B cell (primary cell): ENCODE results near the gene ARHGAP22. TPM values are rescaled to one million over a fixed set of nuclear protein-coding genes. Genes with fewer than 3 reads are reported as not detected.

ENCODE experiments used
- ATAC-seq: fragments of 200-7000 bp; cut with Tn5 transposase; one replicate; pipeline ENCODE4 v1.10.0; 2021; ENCODE audit warnings: low read depth, mild to moderate bottlenecking, moderate number of reproducible peaks, moderate library complexity
- CTCF ChIA-PET: fragments of 350-600 bp; sonication (Branson Sonifier 250); formaldehyde crosslinking; loops from one replicate; lab custom pipeline; 2021; ENCODE audit warnings: antibody characterized with exemption, inconsistent platforms; lab: Charles Lee
- POLR2A ChIA-PET: fragments of 350-600 bp; sonication (Branson Sonifier 250); formaldehyde crosslinking; loops from one replicate; lab custom pipeline; 2021; ENCODE audit warnings: antibody characterized with exemption; lab: Charles Lee
- DNase-seq: peaks from one replicate; pipeline ENCODE4 v3.0.0; 2013
- H2AFZ ChIP-seq: 2 replicates; pipeline ENCODE4 v1.6.1; 2012; ENCODE audit warnings: mild to moderate bottlenecking, low read depth, low read length; ENCODE audit not compliant: insufficient read depth, poor library complexity, severe bottlenecking
- H3K27ac ChIP-seq, 2 donors: 1 replicate in 1 of 2; 2 replicates in 1 of 2; pipeline ENCODE4 v1.5.1; 2012 to 2013; ENCODE audit warnings: low read length in 2 of 2, mild to moderate bottlenecking in 2 of 2, moderate library complexity in 1 of 2
- H3K27me3 ChIP-seq, 4 experiments: fragments of 200-600 bp in 1 of 4; sonication (generic) in 1 of 4; replicated peaks in 1 of 4; 1 replicate in 2 of 4; 2 replicates in 2 of 4; pipeline versions ENCODE4 v1.6.1 to v1.7.0; 2013 to 2016; ENCODE audit warnings: low read length in 3 of 4, mild to moderate bottlenecking in 2 of 4, mixed read lengths in 1 of 4, moderate library complexity in 1 of 4; ENCODE audit not compliant: insufficient read depth in 4 of 4, control insufficient read depth in 3 of 4; ENCODE audit errors: control extremely low read depth in 1 of 4
- H3K36me3 ChIP-seq, 2 experiments: replicated peaks in 1 of 2; 1 replicate in 1 of 2; 2 replicates in 1 of 2; pipeline versions ENCODE4 v1.6.1 to v1.7.1; 2013; ENCODE audit warnings: low read length in 1 of 2; ENCODE audit not compliant: insufficient read depth in 2 of 2, control insufficient read depth in 1 of 2; ENCODE audit errors: control extremely low read depth in 1 of 2, extremely low read depth in 1 of 2
- H3K4me1 ChIP-seq, 2 donors: fragments of 200-600 bp in 1 of 2; sonication (generic) in 1 of 2; 1 replicate in 1 of 2; 2 replicates in 1 of 2; pipeline versions ENCODE4 v1.5.1 to v1.6.1; 2013 to 2017; ENCODE audit warnings: low read length in 2 of 2; ENCODE audit not compliant: control insufficient read depth in 2 of 2, insufficient read depth in 2 of 2
- H3K4me2 ChIP-seq: replicated peaks from 2 replicates; pipeline ENCODE3; 2012; ENCODE audit warnings: mild to moderate bottlenecking, low read depth, low read length; ENCODE audit not compliant: poor library complexity, severe bottlenecking
- H3K4me3 ChIP-seq, 5 experiments: fragments of 200-600 bp in 1 of 5; sonication (generic) in 1 of 5; 1 replicate in 3 of 5; 2 replicates in 2 of 5; pipeline versions ENCODE4 v1.5.1 to v1.7.0; 2011 to 2016; ENCODE audit warnings: low read length in 4 of 5, mild to moderate bottlenecking in 4 of 5, low read depth in 2 of 5, control low read depth in 1 of 5, moderate library complexity in 1 of 5; ENCODE audit not compliant: insufficient read depth in 1 of 5; ENCODE audit errors: control extremely low read depth in 1 of 5, extremely low read depth in 1 of 5
- H3K79me2 ChIP-seq: fragments of 200-600 bp; sonication (generic); one replicate; pipeline ENCODE4 v1.6.0; 2016; ENCODE audit warnings: low read length; ENCODE audit not compliant: control insufficient read depth, insufficient read depth
- H3K9ac ChIP-seq: fragments of 200-600 bp; sonication (generic); 2 replicates; pipeline ENCODE4 v1.6.1; 2017; ENCODE audit warnings: mild to moderate bottlenecking, low read length, moderate library complexity
- H3K9me3 ChIP-seq, 3 donors: one replicate each; pipeline versions ENCODE4 v1.6.1 to v1.7.1; 2013; ENCODE audit warnings: low read length in 2 of 3; ENCODE audit not compliant: control insufficient read depth in 2 of 3, insufficient read depth in 1 of 3; ENCODE audit errors: control extremely low read depth in 1 of 3
- H4K20me1 ChIP-seq: 2 replicates; pipeline ENCODE4 v1.6.0; 2012; ENCODE audit warnings: mild to moderate bottlenecking, low read length; ENCODE audit not compliant: insufficient read depth, control insufficient read depth, poor library complexity, severe bottlenecking
- H3K27ac Mint-ChIP-seq: one replicate; pipeline ENCODE4 v1.8.0; 2021; ENCODE audit warnings: mixed read lengths
- H3K27me3 Mint-ChIP-seq: one replicate; pipeline ENCODE4 v1.8.0; 2021; ENCODE audit warnings: mixed read lengths
- H3K4me1 Mint-ChIP-seq: one replicate; pipeline ENCODE4 v1.8.0; 2021; ENCODE audit warnings: mixed read lengths
- H3K4me3 Mint-ChIP-seq: one replicate; pipeline ENCODE4 v1.8.0; 2021; ENCODE audit warnings: mixed read lengths
- H3K9me3 Mint-ChIP-seq: one replicate; pipeline ENCODE4 v1.8.0; 2022; ENCODE audit warnings: mixed read lengths; ENCODE audit not compliant: insufficient read depth
- EZH2 ChIP-seq: IDR thresholded peaks from 2 replicates; pipeline ENCODE4 v1.6.1; 2012; ENCODE audit warnings: borderline replicate concordance, low read depth, mild to moderate bottlenecking, moderate library complexity, low read length; ENCODE audit not compliant: insufficient read depth, poor library complexity, severe bottlenecking
- WGBS: methylation state at CpG from one replicate; pipeline ENCODE4 v1.1.5; 2013; ENCODE audit warnings: missing lambda C conversion rate; ENCODE audit not compliant: insufficient coverage; 5-methylcytosine and 5-hydroxymethylcytosine counted together
- intact Hi-C: fragments of 100-400 bp; cut with micrococcal nuclease; formaldehyde crosslinking; loops from one replicate; pipeline ENCODE4 v1.10.0; 2022
- polyA plus RNA-seq: library from polyadenylated mRNA; depleted of rRNA; stranded (reverse); fragments of >200 nt; gene quantifications from 2 replicates; pipeline ENCODE4 v1.2.3, GENCODE V29; 2012
- total RNA-seq, 2 donors: library from RNA; stranded (reverse); fragments of 120-200 nt in 1 of 2; gene quantifications; 1 replicate in 1 of 2; 2 replicates in 1 of 2; pipeline versions ENCODE4 v1.2.3 to v1.2.4, GENCODE V29; 2013 to 2022
- TF ChIP-seq, protein P1 (sequence below): fragments of 200-600 bp; IDR thresholded peaks from one replicate; pipeline ENCODE4 v1.8.0; 2022; ENCODE audit warnings: antibody characterized with exemption, mild to moderate bottlenecking

Gene ARHGAP22
- total and polyA plus RNA-seq, 2 donors (not counting 1 experiment from before 2014, with no cell fraction given), result 1.9 to 2.0 TPM

DNA sequence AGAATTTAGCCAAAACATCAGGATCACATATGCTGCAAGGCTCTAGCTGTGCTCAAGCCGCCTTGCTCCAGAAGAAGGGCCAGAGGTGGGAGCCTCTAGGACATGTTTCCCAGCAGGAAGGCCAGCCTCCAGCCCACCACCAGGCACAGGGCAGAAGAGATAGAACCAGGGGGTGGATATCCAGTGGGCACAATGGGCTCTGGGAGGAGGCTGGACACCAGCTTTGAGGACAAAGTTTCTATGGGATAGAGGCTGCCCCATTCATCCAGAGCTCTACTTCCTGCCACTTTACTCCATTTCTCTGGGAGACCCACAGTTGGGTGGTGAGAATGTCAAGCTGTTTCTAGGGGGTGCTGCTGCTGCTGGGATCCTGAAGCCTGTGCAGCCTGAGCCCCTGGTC is 77.1 kb downstream of the ARHGAP22 start:
- ATAC-seq (no peak), DNase-seq (no peak)
- no peak overlapping the region for H3K9ac ChIP-seq
- no peaks in the 10 kb centered on the region for H3K9me3 Mint-ChIP-seq
- H3K9me3 ChIP-seq, result peaks cover 0 to 16% (median 4%) of the 10 kb centered on the region in 3 donors
- no peak overlapping the region for H3K4me2 ChIP-seq
- H4K20me1 ChIP-seq, result no peaks in the 10 kb centered on the region
- no peaks in the 10 kb centered on the region for H3K79me2 ChIP-seq
- POLR2A ChIA-PET, result no interaction called here
- TF ChIP-seq, protein P1, sequence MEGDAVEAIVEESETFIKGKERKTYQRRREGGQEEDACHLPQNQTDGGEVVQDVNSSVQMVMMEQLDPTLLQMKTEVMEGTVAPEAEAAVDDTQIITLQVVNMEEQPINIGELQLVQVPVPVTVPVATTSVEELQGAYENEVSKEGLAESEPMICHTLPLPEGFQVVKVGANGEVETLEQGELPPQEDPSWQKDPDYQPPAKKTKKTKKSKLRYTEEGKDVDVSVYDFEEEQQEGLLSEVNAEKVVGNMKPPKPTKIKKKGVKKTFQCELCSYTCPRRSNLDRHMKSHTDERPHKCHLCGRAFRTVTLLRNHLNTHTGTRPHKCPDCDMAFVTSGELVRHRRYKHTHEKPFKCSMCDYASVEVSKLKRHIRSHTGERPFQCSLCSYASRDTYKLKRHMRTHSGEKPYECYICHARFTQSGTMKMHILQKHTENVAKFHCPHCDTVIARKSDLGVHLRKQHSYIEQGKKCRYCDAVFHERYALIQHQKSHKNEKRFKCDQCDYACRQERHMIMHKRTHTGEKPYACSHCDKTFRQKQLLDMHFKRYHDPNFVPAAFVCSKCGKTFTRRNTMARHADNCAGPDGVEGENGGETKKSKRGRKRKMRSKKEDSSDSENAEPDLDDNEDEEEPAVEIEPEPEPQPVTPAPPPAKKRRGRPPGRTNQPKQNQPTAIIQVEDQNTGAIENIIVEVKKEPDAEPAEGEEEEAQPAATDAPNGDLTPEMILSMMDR, result no peak
- no peak for TF ChIP-seq EZH2
- no peak overlapping the region for H3K27ac ChIP-seq
- no CpG with 5 or more reads among the region's 1 CpG for WGBS
- intact Hi-C loops, result no loop called here
- H3K4me3 Mint-ChIP-seq, result no peak overlapping the region
- peaks cover 5 to 10% of the 10 kb centered on the region in 2 donors for H3K4me1 ChIP-seq
- H3K4me3 ChIP-seq, result no peak overlapping the region
- no peaks in the 10 kb centered on the region for H3K36me3 ChIP-seq
- H3K4me1 Mint-ChIP-seq, result peaks cover 8% of the 10 kb centered on the region
- H3K27me3 Mint-ChIP-seq, result peaks cover 40% of the 10 kb centered on the region
- no peak overlapping the region for H3K27ac Mint-ChIP-seq
- H2AFZ ChIP-seq, result no peak overlapping the region
- CTCF ChIA-PET, result interaction anchor here (0.6 to 0.9 kb wide), 2 partner anchors 78 to 128 kb away, joined by 3 read pairs; no protein-coding TSS in a partner anchor
- H3K27me3 ChIP-seq, result peaks cover 0 to 34% (median 18%) of the 10 kb centered on the region in 4 experiments

DNA sequence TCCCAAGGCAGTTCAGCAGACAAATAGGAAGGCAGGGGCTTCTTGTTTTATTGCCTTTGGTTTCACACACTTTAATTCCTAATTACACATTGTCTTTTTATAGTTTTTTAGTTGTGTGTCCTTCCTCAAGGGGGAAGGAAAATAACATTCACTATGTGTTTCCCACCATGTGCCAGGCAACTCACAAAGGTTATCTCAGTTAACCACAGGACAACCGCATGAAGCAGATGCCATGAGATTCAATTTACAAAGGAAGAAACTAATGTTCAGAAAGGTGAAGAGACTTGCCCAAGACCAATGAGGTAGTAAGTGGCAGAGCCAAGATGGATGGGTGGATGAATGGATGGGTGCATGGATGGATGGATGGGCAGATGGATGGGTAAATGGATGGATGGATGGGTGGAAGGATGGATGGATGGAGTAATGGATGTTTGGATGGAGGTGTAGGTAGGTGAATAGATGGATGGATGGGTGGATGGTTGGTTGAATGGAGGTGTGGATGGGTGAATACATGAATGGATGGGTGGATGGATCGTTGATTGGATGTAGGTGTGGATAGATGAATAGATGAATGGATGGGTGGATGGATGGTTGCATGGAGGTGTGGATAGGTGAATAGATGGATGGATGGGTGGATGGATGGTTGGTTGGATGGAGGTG is 77.9 kb downstream of the ARHGAP22 start:
- H3K4me3 ChIP-seq, result no peak overlapping the region
- no peaks in the 10 kb centered on the region for H3K9me3 Mint-ChIP-seq
- H3K27ac Mint-ChIP-seq, result no peak overlapping the region
- H3K36me3 ChIP-seq, result no peaks in the 10 kb centered on the region
- H2AFZ ChIP-seq, result no peak overlapping the region
- TF ChIP-seq EZH2, result no peak
- TF ChIP-seq, protein P1, result no peak
- no peak overlapping the region for H3K4me2 ChIP-seq
- H3K9me3 ChIP-seq, result peaks cover 0 to 16% (median 4%) of the 10 kb centered on the region in 3 donors
- peaks cover 0 to 42% (median 24%) of the 10 kb centered on the region in 4 experiments for H3K27me3 ChIP-seq
- ChIA-PET CTCF (no interaction called here), POLR2A (no interaction called here)
- no peak for DNase-seq
- no peak for ATAC-seq
- WGBS, result 100% methylated on average over 2 of the region's 2 CpGs
- H4K20me1 ChIP-seq, result no peaks in the 10 kb centered on the region
- no peak overlapping the region for H3K4me3 Mint-ChIP-seq
- H3K27me3 Mint-ChIP-seq, result peaks cover 45% of the 10 kb centered on the region
- peaks cover 8% of the 10 kb centered on the region for H3K4me1 Mint-ChIP-seq
- H3K4me1 ChIP-seq, result peaks cover 5 to 10% of the 10 kb centered on the region in 2 donors
- no peaks in the 10 kb centered on the region for H3K79me2 ChIP-seq
- H3K27ac ChIP-seq, result no peak overlapping the region
- intact Hi-C loops, result no loop called here
- H3K9ac ChIP-seq, result no peak overlapping the region
